IPS-20b (cell line): ENCODE data around the gene MECR.
A peak's percentile ranks its signal among the peaks of the same experiment; 100 is the strongest.
"Not testable (repeated sequence)": the region's sequence is repeated elsewhere in the genome, so short reads cannot be mapped to it uniquely, and the experiment has no call there.

ENCODE experiments used
- H3K27ac ChIP-seq: one replicate; pipeline ENCODE4 v1.5.1; 2013; ENCODE audit warnings: low read length
- H3K27me3 ChIP-seq: 2 replicates; pipeline ENCODE4 v1.6.1; 2013; ENCODE audit warnings: mild to moderate bottlenecking, low read length, inconsistent platforms; ENCODE audit not compliant: insufficient read depth
- H3K36me3 ChIP-seq: 2 replicates; pipeline ENCODE4 v1.6.1; 2013; ENCODE audit warnings: low read depth, mild to moderate bottlenecking, inconsistent platforms, low read length, moderate library complexity; ENCODE audit not compliant: insufficient read depth
- H3K4me1 ChIP-seq: 2 replicates; pipeline ENCODE4 v1.6.1; 2013; ENCODE audit warnings: mild to moderate bottlenecking, control low read depth, inconsistent platforms, low read length, moderate library complexity; ENCODE audit not compliant: insufficient read depth
- H3K4me3 ChIP-seq: 2 replicates; pipeline ENCODE4 v1.5.1; 2013; ENCODE audit warnings: mild to moderate bottlenecking, low read length, inconsistent platforms
- H3K9ac ChIP-seq: 2 replicates; pipeline ENCODE4 v1.6.1; 2013; ENCODE audit warnings: low read depth, mild to moderate bottlenecking, inconsistent platforms, low read length, moderate library complexity
- H3K9me3 ChIP-seq: 2 replicates; pipeline ENCODE4 v1.6.1; 2013; ENCODE audit warnings: mild to moderate bottlenecking, low read depth, low read length, inconsistent platforms; ENCODE audit not compliant: insufficient read depth

Gene MECR

DNA sequence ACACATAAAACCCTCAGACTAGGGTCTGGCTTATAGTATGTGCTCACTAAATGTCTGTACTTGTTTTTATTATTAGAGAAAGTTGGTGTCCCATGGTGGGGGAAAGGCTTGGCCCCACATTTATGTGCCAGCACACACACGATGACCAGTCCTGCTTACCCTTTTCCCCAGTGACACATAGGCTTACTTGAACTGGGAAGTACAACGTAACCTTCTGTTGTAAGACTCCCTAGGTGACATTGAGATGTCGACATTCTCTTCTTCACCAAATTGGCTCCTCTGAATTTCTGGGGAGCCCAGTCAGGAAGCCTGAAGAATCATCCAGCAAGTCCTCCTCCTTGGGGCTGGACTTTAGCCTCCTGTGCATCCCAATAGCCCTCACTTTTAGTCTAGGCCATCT is 1.7 kb upstream of the MECR start:
- Histone ChIP-seq H3K27me3 (peaks cover 41% of the 10 kb centered on the region), H3K27ac (no peak overlapping the region), H3K9me3 (no peaks in the 10 kb centered on the region), H3K4me3 (no peak overlapping the region), H3K9ac (no peak overlapping the region), H3K36me3 (no peaks in the 10 kb centered on the region), H3K4me1 (peaks cover 10% of the 10 kb centered on the region; the same call in 1 of the 2 replicates)

DNA sequence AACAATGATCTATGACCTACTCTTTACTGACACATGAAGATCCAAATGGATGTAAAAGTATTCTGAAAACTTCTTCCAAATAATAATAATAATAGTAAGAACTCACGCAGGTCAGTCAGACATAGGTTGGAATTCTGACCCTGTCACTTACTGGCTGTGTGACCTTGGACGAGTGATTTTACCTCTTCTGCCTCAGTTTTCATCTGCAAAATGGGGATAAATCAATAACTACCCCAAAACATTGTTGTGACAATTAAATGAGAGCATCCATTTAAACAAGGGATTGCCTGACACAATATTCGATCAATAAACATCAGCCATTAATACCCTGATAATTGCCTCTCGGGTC is 556 bp downstream of the MECR start:
- Histone ChIP-seq H3K9ac (peak overlapping the region; percentile 77; the same call in 1 of the 2 replicates), H3K4me1 (0 out of 2 replicates have a peak, but pooled peaks cover 6% of the 10 kb centered on the region), H3K27ac (no peak overlapping the region)

DNA sequence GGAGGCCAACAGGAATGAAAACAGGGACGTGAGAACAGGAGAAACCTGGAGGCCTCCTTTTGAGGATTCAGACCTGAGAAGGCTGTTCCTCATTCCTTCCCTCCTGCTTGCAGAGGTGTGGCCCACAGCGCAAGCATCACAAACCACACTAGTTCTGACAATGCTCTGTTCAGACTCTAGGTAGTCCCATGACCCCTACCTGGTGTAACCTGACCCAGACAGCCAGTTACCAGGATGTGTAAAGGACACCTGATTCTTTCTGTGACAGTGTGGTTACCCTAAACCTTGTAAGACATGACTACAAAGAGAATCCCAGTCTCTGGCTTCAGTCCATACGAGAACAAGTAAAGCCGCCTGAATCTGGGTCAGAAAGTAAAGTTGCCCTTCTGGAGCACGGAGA is 3.2 kb downstream of the MECR start:
- Histone ChIP-seq H3K9ac (no peak overlapping the region), H3K27me3 (peaks cover 10% of the 10 kb centered on the region), H3K27ac (no peak overlapping the region), H3K36me3 (peaks cover 21% of the 10 kb centered on the region; the same call in 1 of the 2 replicates), H3K9me3 (no peaks in the 10 kb centered on the region), H3K4me3 (no peak overlapping the region), H3K4me1 (peaks cover 9% of the 10 kb centered on the region; the same call in 1 of the 2 replicates)

More for the DNA sequence above, 556 bp downstream of the MECR start:
- Histone ChIP-seq H3K9me3 (no peaks in the 10 kb centered on the region), H3K4me3 (peak overlapping the region; percentile 88), H3K36me3 (0 out of 2 replicates have a peak, but pooled peaks cover 2% of the 10 kb centered on the region), H3K27me3 (peaks cover 22% of the 10 kb centered on the region)

DNA sequence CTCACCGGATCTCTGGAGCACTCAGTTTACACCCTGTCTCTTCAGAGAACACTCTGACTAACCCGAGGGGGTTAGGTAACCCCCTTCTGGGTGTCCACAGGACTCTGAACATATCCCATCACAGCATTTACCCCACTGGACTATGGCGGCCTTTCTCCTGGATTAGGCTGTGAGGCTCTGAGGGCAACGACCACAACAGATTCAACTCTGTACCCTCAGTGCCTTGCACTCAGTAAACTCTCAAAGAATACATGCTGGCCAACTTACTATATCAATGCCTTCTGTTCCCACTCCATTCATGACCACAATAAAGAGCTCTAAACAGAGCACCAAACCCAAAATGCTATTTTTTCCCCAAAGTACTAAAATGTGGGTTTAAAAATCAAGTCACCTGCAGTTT is 5.4 kb downstream of the MECR start:
- Histone ChIP-seq H3K27me3 (no peaks in the 10 kb centered on the region), H3K36me3 (peaks cover 21% of the 10 kb centered on the region; the same call in 1 of the 2 replicates), H3K4me1 (peaks cover 15% of the 10 kb centered on the region; the same call in 1 of the 2 replicates), H3K9ac (no peak overlapping the region), H3K4me3 (no peak overlapping the region), H3K9me3 (no peaks in the 10 kb centered on the region), H3K27ac (no peak overlapping the region)

DNA sequence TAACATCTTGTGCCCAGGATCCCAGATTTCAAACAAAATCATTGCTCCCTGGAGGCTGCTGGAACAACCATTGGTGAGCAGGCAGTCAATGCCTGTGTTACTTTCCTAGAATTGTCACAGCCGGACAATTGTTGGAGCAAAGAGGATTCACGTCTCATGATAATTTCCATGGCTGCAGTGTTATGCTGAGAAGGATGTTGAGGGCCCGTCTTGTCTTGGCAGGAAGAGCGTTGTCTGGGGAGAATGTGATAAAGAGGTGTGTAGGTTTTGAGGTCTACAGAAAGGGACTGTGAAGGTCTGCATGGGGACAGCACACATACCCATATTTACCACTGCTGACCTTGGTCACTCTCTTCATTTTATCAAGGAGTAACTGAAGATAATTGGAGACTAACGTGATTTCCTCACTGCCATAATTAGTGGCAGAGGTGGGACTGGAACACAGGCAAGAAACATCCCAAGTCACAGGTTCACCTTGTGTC is 6.3 kb downstream of the MECR start:
- no peak overlapping the region for H3K9ac ChIP-seq
- peaks cover 27% of the 10 kb centered on the region; the same call in 1 of the 2 replicates for H3K36me3 ChIP-seq
- no peaks in the 10 kb centered on the region for H3K9me3 ChIP-seq
- H3K4me1 ChIP-seq, result peaks cover 12% of the 10 kb centered on the region; the same call in 1 of the 2 replicates
- no peak overlapping the region for H3K4me3 ChIP-seq
- no peaks in the 10 kb centered on the region for H3K27me3 ChIP-seq
- H3K27ac ChIP-seq, result no peak overlapping the region

DNA sequence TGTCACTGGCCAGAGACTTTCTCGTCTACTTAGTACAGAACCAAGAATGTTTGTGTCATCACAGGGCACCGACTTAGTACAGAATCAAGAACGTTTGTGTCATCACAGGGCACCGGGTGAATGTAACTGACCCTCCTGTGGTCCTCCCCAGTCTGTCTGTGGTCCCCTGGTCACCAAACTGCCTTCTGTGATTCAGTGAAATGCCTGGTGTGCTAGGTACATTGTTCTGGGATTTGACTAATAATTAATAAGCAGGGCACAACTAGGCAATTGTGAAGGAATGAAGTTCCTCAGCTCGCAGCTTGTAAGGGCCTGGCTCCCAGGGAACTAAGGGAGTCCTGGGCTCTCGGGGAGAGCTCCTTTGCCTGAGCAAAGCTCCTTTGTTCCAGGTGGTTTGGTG is 7.2 kb downstream of the MECR start:
- Histone ChIP-seq H3K36me3 (peaks cover 29% of the 10 kb centered on the region; the same call in 1 of the 2 replicates), H3K9ac (no peak overlapping the region), H3K4me3 (no peak overlapping the region), H3K27ac (no peak overlapping the region), H3K9me3 (no peaks in the 10 kb centered on the region), H3K4me1 (peaks cover 12% of the 10 kb centered on the region; the same call in 1 of the 2 replicates), H3K27me3 (no peaks in the 10 kb centered on the region)

DNA sequence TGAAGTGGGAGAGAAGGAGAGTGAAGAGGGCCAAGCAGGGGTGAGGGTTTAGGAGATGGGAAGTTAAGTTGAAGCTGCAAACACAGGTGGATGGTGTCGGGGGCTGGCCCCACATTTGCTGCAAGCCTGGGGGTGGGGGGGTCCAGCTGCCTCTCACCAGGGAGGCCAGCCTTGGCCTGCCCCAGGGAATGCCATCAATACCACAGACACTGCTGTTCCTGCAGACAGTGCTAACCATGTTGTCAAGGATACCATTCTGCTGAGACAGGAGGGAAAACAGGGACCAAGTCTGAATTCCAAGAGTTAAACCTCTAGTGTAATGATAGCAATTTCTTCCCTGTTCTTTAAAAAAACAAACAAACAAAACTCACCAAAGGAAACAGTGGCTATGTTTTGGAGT is 8.0 kb downstream of the MECR start:
- no peak overlapping the region for H3K4me3 ChIP-seq
- H3K27ac ChIP-seq, result no peak overlapping the region
- H3K27me3 ChIP-seq, result no peaks in the 10 kb centered on the region
- peaks cover 32% of the 10 kb centered on the region; the same call in 1 of the 2 replicates for H3K36me3 ChIP-seq
- no peaks in the 10 kb centered on the region for H3K9me3 ChIP-seq
- H3K9ac ChIP-seq, result no peak overlapping the region
- peaks cover 12% of the 10 kb centered on the region; the same call in 1 of the 2 replicates for H3K4me1 ChIP-seq

DNA sequence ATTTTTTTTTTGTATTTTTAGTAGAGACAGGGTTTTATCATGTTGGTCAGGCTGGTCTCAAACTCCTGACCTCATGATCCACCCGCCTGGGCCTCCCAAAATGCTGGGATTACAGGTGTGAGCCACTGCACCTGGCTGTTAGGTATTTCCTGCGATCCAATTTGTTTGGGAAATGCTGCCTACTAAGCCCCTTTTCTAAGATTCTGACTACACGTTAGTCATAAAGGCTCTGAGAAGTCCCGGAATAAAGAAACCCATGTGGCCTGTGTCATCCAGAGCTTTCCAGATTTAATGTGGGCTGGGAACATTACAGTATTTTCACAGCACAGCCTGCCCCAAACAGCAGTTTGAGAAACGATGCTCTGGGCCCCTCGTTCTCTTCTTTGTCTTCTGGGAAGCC is 8.5 kb downstream of the MECR start:
- H3K4me3 ChIP-seq, H3K9ac ChIP-seq, H3K27me3 ChIP-seq, H3K27ac ChIP-seq, H3K9me3 ChIP-seq, H3K4me1 ChIP-seq: not testable (repeated sequence)
- H3K36me3 ChIP-seq, result peaks cover 32% of the 10 kb centered on the region; the same call in 1 of the 2 replicates

DNA sequence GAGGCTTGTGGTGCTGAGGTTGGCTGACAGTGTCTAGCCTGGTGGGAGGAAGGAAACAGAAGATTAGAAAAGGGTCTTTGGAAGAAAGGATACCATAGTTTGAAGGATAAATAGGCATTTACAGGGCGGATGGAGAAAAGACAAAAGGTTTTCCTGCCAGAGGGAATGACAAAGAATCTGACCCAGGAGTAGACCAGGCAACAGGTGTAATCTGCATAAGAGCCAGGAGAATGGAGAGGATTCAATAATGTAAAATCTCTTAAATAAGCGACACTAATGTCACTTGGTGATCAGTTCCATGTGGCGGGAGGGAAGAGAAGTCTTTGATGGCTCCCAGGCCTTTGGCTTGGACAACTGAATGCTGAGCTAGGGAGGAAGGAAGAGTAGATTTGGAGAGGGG is 9.4 kb downstream of the MECR start:
- peaks cover 9% of the 10 kb centered on the region; the same call in 1 of the 2 replicates for H3K4me1 ChIP-seq
- H3K27me3 ChIP-seq, result no peaks in the 10 kb centered on the region
- peaks cover 34% of the 10 kb centered on the region; the same call in 1 of the 2 replicates for H3K36me3 ChIP-seq

DNA sequence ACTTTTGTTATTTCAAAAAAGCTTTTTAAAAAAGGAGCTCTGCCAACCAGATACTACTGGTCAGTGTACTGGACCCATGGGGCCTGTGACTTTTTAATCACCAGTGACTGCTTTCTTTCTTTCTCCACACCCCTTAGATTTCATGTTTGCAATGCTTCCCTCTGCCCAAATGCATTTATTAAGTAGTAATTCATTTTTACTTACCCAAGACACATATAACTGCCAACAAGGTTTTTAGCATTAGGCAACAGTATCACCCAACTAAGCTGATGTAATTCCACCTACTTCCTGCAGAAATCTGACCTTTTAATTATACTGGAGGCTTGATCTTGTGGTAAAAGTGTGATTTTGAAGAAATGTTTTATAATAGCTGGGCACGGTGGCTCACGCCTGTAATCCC is 12.5 kb downstream of the MECR start:
- Histone ChIP-seq H3K27ac (no peak overlapping the region), H3K9ac (no peak overlapping the region), H3K36me3 (peaks cover 41% of the 10 kb centered on the region), H3K27me3 (no peaks in the 10 kb centered on the region), H3K4me3 (no peak overlapping the region), H3K9me3 (no peaks in the 10 kb centered on the region), H3K4me1 (peaks cover 9% of the 10 kb centered on the region; the same call in 1 of the 2 replicates)

More for the DNA sequence above, 9.4 kb downstream of the MECR start:
- H3K9me3 ChIP-seq, result no peaks in the 10 kb centered on the region
- no peak overlapping the region for H3K4me3 ChIP-seq
- H3K9ac ChIP-seq, result no peak overlapping the region
- no peak overlapping the region for H3K27ac ChIP-seq

DNA sequence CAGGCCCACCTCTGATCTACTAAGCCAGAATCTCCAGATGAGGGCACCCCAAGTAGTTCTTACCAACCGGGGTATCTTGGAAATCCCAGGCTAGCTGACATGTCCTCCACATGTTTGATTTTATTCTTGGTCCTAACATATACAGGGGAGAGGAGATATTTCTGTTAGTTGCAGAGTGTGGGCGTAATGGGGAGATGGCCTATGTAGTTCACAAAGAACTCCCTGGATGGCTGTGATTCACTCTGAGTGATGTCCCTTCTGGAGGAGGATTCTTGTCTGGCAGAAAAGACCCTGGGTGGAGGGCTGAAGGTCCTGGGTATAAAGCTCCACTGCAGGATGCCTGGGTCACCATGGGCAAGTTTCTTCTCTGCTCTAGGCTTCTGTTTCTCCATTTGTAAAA is 13.1 kb downstream of the MECR start:
- Histone ChIP-seq H3K36me3 (peaks cover 43% of the 10 kb centered on the region), H3K4me1 (peaks cover 6% of the 10 kb centered on the region; the same call in 1 of the 2 replicates), H3K4me3 (no peak overlapping the region), H3K9ac (no peak overlapping the region), H3K27me3 (no peaks in the 10 kb centered on the region), H3K27ac (no peak overlapping the region), H3K9me3 (no peaks in the 10 kb centered on the region)

DNA sequence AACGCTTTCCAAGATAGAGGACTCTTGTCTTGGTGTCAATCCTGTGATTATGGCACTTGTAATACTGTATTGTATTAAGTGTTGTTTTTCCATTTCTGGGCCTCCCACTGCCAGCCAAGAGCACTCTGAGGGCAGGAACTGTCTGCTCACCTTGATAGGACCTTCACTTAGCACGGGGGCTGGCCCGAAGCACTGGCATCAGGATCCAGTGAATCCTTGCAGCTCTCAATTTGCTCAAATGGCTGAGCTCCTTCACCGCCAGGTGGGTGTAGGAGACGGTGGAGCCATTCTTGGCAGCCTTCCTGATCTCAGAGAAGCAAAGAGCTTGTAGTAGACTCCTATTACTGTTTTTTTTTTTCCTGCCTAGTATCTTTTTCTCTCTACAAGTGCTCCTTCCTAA is 17.7 kb downstream of the MECR start:
- Histone ChIP-seq H3K27ac (no peak overlapping the region), H3K36me3 (peaks cover 56% of the 10 kb centered on the region), H3K9me3 (no peaks in the 10 kb centered on the region), H3K27me3 (no peaks in the 10 kb centered on the region), H3K9ac (no peak overlapping the region), H3K4me3 (no peak overlapping the region), H3K4me1 (no peaks in the 10 kb centered on the region)
